Measurements from ENCODE around the gene TPRN.

TPRN gene

DNA sequence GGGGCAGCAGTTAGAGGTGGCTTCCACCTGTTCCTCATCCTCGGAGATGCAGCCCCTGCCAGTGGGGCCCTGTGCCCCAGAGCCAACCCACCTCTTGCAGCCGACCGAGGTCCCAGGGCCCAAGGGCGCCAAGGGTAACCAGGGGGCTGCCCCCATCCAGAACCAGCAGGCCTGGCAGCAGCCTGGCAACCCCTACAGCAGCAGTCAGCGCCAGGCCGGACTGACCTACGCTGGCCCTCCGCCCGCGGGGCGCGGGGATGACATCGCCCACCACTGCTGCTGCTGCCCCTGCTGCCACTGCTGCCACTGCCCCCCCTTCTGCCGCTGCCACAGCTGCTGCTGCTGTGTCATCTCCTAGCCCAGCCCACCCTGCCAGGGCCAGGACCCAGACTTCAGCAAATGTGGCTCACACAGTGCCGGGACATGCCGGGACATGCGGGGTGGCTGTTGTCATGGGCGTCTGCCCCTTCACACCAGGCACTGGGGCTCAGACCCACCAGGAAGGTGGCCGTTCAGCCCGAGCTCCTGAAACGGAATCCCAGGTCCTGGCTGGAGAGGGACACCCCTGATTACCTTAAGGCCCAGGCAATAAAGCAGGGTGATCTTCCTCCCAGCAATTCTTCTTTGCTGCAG is 25.3 kb upstream of the TPRN start:
- no peak for DNase-seq (ENCODE audit: low spot score)

DNA sequence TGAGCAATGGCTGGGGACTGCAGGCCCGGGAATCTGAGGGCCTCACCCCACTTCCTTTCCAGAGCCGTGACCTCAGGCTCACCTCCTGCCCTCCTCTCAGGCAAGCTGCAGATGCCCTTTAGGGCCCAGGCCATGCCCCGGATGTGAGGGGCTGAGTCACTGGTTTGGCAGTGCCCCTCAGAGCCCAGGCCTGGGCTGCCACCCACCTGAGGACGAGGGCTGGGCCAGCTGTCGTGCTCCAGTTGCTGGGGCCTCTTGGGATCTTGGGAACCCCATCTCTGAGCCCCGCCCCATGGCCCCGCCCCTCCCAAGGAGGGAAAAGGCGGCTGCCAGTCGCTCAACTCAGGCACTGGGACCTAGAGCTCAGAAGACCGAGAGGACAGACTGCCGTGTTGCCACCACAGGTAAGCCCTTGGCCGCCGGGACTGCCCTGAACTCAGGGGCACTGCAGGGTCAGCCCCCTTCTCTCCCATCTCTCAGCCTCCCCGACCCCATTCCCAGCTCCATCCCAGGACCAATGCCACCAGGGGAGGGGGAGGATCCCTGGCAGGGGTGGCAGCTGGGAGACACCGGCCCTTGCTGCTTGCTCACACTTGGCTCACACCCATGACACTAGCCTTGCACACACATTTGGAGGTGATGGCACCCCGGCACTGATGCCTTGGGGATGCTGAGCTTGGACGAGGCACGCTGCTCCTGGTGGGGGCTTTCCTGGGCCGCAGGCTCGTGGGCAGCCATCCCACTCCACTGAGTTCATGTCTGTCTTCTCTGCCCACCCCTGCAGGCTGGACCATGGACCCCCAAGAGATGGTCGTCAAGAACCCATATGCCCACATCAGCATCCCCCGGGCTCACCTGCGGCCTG is 24.5 kb upstream of the TPRN start, which contains the start of gene CYSRT1:
TSS of gene CYSRT1 (plus strand) at position 345 of the 865 bp plus-strand sequence. CDS start at position 793, 448 bp downstream.
- no peak for DNase-seq (ENCODE audit: low spot score)

DNA sequence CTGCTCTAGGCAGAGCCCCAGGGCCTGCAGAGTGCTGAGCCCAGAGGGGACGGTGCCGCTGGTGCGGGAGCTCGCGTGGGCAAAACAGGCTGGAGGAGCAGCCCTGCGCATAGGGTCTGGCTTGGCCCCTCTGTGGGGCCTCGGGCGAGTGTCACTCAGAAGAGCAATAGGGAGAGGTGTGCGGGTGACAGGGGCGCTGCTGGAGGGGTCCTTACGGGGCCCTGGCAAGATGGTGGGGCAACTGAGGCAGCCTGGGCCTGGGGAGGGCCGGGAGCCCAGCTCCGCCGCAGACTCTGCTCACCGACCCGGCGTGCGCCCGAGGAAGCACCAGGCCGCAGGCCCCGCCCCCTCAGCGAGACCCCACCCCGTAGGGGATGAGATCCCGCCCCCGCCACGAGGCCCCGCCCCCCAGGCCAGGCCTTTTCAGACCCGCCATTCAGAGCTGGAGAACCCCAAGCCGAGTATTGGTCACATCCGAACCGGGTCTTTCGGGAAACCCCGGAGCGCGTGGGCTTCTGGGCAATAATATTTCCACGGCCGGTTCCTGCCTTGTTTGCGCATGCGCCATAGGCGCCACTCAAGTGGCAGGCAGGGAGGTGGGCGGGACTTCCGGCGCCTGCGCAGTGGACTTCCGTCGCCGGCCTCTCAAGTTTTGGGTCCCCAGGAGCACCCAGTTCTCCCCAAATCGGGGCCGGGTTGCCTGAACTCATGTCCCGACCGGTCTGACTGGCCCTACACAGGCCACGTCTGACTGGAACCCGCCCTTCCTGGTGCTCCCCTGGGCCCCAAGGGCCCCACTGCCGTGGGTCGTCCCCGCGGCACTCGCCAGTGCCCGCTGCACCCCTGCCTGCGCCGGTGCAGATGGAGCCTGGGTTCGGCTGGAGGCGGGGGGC is 22.8 kb upstream of the TPRN start:
- DNase-seq (ENCODE audit: low spot score): peak; percentile 98

DNA sequence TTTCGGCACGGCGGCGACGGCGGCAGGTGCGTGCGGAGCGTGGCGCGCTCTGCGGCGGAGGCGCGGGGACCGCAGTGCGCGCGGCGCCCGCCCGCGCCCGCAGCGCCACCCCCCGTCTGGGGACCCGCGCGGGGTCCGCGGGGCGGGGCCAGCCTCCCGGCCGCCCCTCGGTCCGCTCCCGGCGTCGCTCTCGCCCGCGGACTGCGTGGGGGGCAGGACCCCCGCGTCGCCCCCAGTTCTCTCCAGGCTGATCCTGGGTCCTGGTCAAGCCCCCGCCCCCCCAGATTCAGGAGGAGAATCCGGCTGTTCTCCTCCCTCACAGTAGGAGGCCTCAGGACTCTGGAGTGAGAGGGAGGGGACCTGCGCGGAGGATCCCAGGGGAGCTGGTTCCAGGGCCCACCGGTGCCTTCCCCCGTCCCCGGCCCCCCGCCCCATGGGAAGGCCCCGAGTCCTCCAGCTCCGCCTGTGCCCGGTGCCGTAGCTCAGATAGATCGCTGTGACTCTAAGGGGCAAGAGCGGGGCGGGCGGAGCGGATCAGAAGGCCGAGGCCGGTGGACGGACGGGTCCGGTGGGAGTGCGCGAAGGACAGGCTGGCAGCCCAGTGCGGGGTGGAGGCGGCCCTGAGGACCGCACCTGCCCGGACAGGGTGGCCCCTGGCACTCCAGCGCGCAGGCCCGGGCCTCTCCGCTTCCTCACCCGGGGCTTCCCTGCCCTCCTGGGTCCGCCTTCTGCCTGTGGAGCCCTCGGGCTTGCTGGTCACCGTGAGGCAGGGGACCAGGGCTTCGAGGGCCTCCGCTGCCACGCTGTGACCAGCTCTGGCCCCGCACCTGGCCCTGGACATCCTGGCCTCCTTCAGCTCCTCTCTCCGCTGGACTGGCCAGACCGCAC is 21.9 kb upstream of the TPRN start, which contains the start of gene RNF208:
TSS of gene RNF208 (minus strand) at position 51 of the 888 bp plus-strand sequence. CDS start 1,028 bp downstream, outside the sequence.
- DNase-seq (ENCODE audit: low spot score): no peak

DNA sequence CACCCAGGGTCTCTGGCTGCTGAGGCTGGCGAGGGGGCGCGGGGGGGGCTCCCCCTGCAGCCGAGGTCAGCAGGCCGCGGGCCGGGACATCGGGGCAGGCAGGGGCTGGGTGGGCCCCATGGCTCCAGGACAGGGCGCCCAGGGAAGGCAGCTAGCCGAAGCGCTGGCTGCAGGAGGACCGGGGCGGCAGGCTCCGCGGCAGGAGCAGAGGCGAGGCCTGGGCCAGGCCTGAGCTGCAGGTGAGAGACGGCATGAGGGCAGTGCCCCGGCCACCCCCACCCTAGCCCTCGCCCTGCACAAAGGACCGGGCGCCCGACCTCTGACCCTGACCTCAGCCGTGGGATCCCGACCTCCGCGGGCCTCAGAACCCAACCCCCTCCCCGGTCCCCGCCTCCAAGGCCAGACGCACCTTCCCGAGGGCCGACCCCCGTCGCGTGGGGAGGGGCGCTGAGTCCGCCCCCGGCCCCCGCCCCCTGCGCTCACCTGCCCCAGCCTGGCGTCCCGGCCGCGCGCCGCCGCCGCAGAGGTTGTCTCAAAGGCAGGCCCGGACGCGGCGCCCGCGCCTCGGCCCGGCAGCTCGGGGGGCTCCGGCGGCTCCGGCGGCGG is 21.1 kb upstream of the TPRN start:
- DNase-seq (ENCODE audit: low spot score): no peak

DNA sequence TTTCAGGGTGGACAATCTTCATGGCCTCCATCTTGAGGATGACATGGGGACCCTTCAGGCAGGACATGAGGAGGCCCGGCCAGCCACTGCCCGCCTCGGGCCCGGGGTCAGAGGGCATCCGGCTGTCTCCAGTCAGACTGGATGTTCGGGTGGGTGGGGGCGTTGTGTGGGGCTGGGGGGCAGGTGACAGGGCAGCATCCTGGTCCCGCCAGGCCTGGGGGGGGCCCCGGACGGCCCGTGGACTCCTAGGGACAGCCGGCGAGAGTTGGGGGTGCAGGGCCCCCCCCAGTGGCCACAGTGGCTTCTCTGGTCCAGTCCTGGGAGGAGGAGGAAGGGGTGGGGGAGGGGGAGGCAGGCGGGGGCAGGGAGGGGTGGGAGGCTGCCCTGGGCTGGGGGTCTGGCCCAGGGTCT is 20.6 kb upstream of the TPRN start:
- DNase-seq (ENCODE audit: low spot score): no peak

DNA sequence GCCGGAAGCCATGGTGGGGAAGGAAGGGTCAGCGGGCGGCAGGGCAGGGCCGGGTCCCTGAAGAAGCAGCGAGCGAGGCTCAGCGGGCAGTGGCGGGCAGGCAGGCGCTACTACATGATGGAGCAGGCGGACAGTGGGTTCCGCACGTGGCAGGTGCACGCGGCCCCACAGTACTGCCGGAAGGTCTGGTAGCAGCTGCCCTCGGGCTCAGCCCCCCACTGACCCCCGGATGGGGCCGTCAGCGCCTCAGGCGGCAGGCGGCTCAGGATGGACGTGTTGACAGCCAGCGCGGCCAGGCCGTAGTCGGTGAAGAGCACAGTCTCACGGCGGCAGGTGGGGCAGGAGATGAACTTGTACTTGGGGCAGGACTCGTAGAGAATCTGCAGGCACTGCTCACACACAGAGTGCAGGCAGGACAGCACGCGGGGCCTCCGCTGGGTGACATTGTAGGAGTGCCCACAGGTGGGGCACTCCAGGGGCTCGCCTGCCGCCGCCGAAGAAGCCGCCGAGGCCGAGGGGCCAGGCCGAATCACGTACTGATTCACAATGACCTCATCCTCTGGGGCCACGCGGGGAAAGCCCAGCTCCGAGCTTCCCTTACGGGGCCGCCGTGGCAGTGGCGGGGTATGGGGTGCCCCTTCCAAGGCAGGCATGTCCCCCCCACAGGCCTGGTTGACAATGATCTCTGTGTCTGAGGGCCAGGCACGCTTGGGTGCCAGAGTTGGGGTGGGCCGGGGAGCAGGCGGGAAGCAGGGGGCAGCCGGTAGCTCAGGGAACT is 20.0 kb upstream of the TPRN start:
- no peak for DNase-seq (ENCODE audit: low spot score)

DNA sequence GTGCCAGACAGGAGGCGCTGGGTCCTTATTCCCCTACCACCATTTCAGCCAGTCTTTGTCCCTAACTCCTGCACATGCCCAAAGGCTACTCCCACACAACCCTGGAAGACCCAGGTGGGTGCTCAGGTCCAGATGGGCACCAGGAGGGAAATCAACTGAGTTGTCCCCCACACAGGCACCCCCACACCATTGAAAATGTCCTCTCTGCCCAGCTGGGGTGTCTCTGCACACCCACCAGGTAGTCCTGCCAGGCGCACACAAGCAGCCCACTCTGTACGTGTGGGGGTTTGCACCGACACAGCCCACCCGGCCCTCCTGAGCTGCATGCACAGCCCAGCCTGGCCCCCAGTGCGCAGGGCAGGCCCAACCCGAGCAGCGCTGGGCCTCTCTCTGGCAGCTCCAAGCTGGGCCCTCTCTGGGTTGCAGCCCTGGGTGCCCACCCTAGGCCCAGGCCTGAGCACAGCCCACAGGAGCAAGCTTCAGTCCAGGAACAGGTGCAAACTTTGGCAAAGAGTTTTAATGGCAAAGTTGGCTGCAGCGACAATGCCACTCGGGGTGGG is 19.3 kb upstream of the TPRN start:
- DNase-seq (ENCODE audit: low spot score): no peak

DNA sequence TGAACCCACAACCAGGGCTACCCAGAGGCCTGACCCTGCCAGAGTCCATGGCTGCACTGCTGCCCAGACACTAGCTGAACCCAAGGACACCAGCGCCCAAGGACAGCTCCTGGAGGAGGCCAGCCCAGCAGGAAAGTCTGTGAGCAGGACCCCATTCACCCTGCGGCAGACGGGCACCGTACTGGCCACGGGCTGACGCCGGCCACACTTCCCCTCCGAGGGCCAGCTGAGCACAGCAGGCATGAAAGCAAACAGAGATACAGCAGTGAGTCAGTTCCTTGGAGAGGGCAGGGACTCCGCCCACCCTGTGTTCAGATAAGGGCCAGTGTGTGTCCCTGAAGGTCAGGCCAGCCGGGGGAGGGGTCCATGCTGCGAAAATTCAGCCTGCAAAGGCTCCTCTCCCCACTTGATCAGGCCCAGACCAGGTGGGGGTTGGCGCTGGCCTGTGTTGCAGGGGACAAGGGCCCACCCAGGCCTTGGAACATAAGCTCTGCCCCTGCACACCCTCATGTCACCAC is 18.3 kb upstream of the TPRN start:
- no peak for DNase-seq (ENCODE audit: low spot score)

DNA sequence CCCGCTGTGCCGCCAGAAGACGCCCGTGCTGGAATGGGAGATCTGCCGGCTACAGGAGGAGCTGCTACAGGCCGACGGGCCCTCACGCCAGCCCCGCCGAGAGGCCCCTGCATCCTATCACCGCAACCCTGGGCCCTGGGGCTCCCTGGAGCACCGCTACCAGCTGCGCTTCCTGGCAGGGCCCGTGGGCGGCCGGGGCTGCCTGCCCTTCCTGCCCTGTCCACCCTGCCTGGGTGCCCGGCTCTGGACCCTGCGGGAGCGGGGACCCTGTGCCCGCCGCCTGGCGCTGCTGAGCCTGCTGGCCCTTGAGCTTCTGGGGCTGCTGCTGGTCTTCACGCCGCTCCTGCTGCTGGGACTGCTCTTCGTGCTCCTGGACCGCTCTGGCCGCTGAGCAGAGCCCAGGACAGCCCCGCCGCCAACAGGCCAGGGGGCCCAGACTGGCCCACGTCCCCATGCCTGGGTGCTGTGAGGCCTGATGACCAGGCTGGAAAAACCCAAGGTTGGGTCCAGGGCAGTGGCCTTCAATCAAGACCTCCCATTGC is 17.7 kb upstream of the TPRN start:
- DNase-seq (ENCODE audit: low spot score): no peak

DNA sequence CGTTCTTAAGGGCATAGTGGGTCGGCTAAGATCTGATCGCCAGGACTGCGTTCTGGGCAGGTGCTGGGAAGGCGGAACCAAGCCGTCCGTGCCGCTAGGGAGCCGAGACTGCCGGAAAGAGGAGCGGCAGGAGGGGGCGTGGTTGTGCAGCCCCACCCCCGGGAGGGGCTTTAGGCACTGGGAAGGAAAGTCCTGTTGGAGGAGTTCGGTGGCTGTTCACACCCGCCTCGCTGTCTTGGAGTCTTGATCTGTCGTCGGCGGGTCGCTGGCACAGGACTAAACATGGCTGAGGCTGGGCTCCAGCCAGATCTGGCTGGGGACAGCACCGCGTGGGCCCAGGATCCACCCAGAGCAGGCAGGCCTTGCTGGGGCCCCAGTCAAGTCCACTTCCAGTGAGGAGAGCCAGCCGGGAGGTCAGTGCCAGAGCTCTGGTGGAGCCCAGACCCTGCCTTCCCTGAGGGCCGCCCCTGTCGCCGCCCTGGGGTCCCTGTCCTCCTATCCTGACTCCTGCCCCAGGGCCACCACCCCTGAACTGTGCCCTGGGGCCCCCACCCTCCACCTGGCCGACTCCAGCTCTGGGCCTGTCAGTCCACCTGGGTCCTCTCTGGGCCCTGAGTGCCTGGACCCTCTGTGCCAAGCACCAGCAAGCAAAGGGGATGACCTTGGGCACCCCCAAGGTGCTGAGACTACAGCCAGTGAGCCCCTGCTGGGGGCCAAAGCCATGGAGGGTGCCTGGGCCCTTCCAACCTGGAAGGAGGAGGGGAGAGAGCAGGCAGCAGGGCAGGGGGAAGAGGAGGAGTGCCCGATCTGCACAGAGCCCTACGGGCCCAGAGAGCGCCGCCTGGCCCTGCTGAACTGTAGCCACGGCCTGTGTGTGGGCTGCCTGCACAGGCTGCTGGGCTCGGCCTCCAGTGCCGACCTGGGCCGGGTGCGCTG is 17.0 kb upstream of the TPRN start:
- no peak for DNase-seq (ENCODE audit: low spot score)

DNA sequence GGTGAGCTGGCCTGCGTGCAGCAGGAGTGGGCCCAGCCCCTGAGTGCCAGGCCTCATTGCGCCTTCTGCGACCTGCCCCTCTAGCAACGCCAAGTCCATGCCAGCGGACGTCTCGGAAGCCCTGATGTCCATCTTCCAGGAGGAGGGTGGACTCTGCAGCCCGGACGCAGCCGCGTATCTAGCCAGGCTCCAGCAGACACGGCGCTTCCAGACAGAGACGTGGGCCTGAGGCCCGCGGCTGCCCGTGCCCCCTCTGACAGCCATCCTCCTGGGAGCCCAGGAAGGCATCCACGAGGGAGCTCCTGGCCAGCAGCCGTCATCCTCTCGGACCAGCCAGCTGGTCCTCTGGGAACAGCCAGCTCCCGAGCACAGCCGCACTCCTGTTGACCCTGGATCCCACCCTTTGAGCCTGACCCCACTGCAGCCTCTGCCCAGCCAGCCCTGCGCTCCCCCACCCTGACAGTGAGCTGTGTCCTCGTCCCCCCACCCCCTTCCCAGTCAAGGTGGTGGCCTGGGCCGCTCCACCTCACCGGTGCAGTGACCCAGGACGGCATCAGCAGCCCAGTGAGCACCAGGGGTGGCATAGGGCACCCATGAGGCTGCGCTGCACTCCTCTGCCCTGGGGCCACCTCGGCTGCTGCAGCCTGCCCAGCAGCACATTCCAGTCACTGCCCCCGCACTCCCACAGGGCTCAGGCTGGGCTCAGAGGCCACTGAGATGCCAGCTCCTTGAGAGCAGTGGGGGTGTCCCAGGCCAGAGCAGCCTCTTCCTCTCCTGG is 15.8 kb upstream of the TPRN start:
- DNase-seq (ENCODE audit: low spot score): no peak

DNA sequence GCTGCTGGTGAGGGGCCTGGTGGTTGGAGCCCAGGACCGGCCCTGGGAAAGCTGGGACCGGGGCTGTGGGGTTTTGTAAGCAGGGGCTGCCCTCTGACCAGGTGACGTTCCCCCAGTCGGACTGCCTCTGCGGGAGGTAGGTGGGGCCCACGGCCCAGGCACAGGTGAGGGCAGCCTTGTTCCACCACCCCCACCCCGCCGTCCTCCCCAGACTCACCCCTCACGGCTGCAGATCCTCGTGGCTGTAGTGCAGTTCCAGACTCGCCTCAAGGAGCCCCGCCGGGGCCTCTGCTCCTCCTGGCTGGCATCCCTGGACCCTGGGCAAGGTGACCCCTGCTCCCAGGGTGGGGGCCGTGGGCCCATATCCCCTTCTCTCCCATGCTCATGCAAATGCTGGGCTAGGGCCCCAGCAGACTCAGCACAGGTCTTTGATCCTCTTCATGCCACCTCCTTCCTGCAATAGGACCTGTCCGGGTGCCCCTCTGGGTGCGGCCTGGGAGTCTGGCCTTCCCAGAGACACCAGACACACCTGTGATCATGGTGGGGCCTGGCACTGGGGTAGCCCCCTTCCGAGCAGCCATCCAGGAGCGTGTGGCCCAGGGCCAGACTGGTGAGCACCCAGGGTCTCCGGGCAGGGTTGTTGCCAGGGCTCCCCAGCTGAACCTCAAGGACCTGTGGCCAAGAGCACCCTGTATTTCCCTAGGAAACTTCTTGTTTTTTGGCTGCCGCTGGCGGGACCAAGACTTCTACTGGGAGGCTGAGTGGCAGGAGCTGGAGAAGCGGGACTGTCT is 14.8 kb upstream of the TPRN start:
- no peak for DNase-seq (ENCODE audit: low spot score)

DNA sequence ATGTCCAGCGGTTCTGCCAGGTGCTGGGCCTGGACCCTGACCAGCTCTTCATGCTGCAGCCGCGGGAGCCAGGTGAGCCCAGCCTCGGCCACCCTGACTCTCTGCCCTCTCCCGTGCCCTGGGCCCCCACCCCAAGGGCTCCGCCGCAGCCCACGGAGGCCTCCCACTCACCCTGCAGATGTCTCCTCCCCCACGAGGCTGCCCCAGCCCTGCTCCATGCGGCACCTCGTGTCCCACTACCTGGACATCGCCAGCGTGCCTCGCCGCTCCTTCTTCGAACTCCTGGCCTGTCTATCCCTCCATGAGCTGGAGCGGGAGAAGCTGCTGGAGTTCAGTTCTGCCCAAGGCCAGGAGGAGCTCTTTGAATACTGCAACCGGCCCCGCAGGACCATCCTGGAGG is 14.1 kb upstream of the TPRN start:
- DNase-seq (ENCODE audit: low spot score): no peak

DNA sequence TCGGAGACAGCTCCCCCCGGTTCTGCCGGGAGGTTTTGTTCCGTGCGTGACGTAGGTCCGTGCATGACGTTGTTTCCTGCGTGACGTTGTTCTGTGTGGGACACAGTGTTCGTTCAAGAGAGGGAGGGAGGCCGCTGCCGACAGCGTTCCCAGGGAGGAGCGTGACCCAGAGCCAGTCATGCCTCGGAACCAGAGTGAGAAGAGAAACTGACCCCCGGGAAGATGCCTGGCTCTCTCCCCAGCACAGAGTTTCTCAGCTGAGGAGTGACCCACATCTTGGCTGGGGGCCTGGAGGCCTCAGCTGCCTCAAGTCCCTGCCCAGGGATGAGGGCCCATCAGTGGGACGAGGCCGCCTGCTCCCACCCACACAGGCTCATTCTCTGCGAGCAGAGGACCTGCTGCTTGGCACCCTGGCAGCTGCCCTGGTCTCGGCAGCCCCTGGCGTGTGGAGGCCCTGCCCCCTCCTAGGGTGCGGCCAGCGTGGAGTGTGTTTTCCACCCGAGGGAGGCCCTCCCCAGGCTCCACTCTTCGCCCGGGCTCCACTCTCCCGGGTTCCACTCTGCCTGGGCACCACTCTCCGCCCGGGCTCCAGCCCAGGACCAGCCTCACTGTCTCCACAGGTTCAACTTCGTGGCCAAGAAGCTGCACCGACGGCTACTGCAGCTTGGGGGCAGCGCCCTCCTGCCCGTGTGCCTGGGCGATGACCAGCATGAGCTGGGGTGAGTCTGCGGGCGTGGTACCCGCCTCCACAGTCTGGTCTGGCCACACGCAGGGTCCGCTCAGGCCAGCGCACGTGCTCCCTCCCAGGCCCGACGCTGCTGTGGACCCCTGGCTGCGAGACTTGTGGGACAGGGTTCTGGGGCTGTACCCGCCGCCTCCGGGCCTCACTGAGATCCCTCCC is 12.9 kb upstream of the TPRN start:
- no peak for DNase-seq (ENCODE audit: low spot score)
